ENCODE data around the gene H2BK1. TPM values are rescaled to one million over a fixed set of nuclear protein-coding genes. Genes with fewer than 3 reads are reported as not detected.

H2BK1 gene
- total and polyA plus RNA-seq, 2 experiments from 2014 or later: not detected

- peaks cover 3% of the 10 kb centered on the region for H3K36me3 ChIP-seq
- no peak for TF ChIP-seq CTCF (IDR thresholded peaks at IDR 0.05; ENCODE audit: low read depth, low read length)
- no peak for DNase-seq (ENCODE audit: low read depth in 1 of 2, low spot score in 1 of 2)
Measured at GRCh38 chr7:151207315-151207714, 3.0 kb downstream of the H2BK1 start.

GRCh38 chr7:151206914-151207313, 3.4 kb downstream of the H2BK1 start:
- Histone ChIP-seq H3K27ac (no peak overlapping the region), H3K27me3 (no peaks in the 10 kb centered on the region), H3K36me3 (peaks cover under 1% of the 10 kb centered on the region), H3K4me1 (ENCODE audit: low read depth) (peaks cover 4% of the 10 kb centered on the region), H3K9me3 (ENCODE audit: low read depth) (no peaks in the 10 kb centered on the region), H3K4me3 (no peak overlapping the region)
- no peak for TF ChIP-seq CTCF (IDR thresholded peaks at IDR 0.05; ENCODE audit: low read depth, low read length)
- no peak for DNase-seq (ENCODE audit: low read depth in 1 of 2, low spot score in 1 of 2)

More at GRCh38 chr7:151207315-151207714, 3.0 kb downstream of the H2BK1 start:
- H3K27me3 ChIP-seq: no peaks in the 10 kb centered on the region
- H3K27ac ChIP-seq: no peak overlapping the region
- H3K4me1 ChIP-seq (ENCODE audit: low read depth): peaks cover 4% of the 10 kb centered on the region
- no peak overlapping the region for H3K4me3 ChIP-seq
- H3K9me3 ChIP-seq (ENCODE audit: low read depth): no peaks in the 10 kb centered on the region

- TF ChIP-seq CTCF (IDR thresholded peaks at IDR 0.05; ENCODE audit: low read depth, low read length): no peak
- DNase-seq (ENCODE audit: low read depth in 1 of 2, low spot score in 1 of 2): no peak
- H3K27me3 ChIP-seq: no peaks in the 10 kb centered on the region
- H3K27ac ChIP-seq: no peak overlapping the region
- no peak overlapping the region for H3K4me3 ChIP-seq
- H3K9me3 ChIP-seq (ENCODE audit: low read depth): no peaks in the 10 kb centered on the region
- H3K36me3 ChIP-seq: no peaks in the 10 kb centered on the region
- peaks cover 4% of the 10 kb centered on the region for H3K4me1 ChIP-seq (ENCODE audit: low read depth)
Measured at GRCh38 chr7:151205730-151206129, 4.6 kb downstream of the H2BK1 start.

- H3K27ac ChIP-seq: no peak overlapping the region
- H3K27me3 ChIP-seq: no peaks in the 10 kb centered on the region
- H3K4me3 ChIP-seq: no peak overlapping the region
- H3K9me3 ChIP-seq (ENCODE audit: low read depth): no peaks in the 10 kb centered on the region
- TF ChIP-seq CTCF (IDR thresholded peaks at IDR 0.05; ENCODE audit: low read depth, low read length): peak; percentile 14
- H3K36me3 ChIP-seq: no peaks in the 10 kb centered on the region
- peaks cover 4% of the 10 kb centered on the region for H3K4me1 ChIP-seq (ENCODE audit: low read depth)
- DNase-seq (ENCODE audit: low read depth in 1 of 2, low spot score in 1 of 2): no peak
Measured at GRCh38 chr7:151204383-151205032, 5.8 kb downstream of the H2BK1 start.

- Histone ChIP-seq H3K9me3 (ENCODE audit: low read depth) (no peaks in the 10 kb centered on the region), H3K4me1 (ENCODE audit: low read depth) (peaks cover 4% of the 10 kb centered on the region), H3K36me3 (no peaks in the 10 kb centered on the region), H3K27me3 (no peaks in the 10 kb centered on the region), H3K27ac (no peak overlapping the region), H3K4me3 (no peak overlapping the region)
- no peak for TF ChIP-seq CTCF (IDR thresholded peaks at IDR 0.05; ENCODE audit: low read depth, low read length)
- no peak for DNase-seq (ENCODE audit: low read depth in 1 of 2, low spot score in 1 of 2)
Measured at GRCh38 chr7:151202836-151203235, 7.5 kb downstream of the H2BK1 start.
